ENCODE results near the gene ADAT1.

The ADAT1 gene

DNA sequence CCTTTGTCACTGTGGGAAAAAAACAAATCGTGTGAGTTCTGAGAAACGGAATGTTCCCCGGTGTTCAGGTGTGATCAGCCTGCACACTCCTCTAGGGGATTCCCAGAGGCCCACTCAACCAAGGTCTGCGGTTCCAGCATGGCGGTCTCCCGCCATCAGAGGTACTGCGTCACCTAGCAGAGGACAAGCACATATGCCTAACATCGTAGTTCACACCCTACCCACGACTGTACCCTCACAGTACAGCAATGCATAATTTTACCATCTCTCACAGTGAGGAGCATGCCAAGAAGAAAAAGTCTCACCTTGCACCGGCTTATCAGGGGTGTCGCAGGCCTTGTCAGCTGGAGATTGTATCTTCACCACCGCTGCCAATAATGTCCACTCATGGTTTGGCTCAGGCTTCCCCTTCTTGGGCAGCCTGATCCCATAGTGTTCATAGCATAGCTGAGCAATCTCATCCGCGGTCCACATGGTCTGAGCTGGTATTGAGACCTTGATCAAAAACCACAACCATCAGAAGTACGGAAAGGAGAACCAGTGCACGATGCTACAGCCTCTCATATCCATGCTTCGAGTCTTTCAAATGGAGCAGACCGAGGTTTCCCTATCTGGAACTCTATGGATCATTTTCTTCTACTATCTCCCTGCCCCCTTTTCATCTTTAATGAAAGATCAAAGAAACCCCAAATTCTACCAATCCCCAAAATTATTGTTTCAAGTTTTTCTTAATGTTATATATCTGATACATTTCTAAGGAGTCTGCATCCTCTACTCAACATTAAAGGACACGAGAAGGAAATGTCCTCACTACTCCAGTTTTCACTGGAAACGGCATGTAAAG lies 2.5 kb downstream of the ADAT1 start:
- no peak for TF ChIP-seq SIN3A (IDR thresholded peaks at IDR 0.05; ENCODE audit: borderline replicate concordance, insufficient read depth, low read length)
- TF ChIP-seq TAF1 (IDR thresholded peaks at IDR 0.05; ENCODE audit: borderline replicate concordance, insufficient read depth, low read length): no peak
- TF ChIP-seq POLR2AphosphoS5 (IDR thresholded peaks at IDR 0.05; ENCODE audit: low read depth, low read length): no peak
- TF ChIP-seq FOXP2 (optimal IDR thresholded peaks at IDR 0.05; ENCODE audit: borderline replicate concordance, extremely low read depth, extremely low read length, insufficient read depth): no peak
- TF ChIP-seq, protein P1, sequence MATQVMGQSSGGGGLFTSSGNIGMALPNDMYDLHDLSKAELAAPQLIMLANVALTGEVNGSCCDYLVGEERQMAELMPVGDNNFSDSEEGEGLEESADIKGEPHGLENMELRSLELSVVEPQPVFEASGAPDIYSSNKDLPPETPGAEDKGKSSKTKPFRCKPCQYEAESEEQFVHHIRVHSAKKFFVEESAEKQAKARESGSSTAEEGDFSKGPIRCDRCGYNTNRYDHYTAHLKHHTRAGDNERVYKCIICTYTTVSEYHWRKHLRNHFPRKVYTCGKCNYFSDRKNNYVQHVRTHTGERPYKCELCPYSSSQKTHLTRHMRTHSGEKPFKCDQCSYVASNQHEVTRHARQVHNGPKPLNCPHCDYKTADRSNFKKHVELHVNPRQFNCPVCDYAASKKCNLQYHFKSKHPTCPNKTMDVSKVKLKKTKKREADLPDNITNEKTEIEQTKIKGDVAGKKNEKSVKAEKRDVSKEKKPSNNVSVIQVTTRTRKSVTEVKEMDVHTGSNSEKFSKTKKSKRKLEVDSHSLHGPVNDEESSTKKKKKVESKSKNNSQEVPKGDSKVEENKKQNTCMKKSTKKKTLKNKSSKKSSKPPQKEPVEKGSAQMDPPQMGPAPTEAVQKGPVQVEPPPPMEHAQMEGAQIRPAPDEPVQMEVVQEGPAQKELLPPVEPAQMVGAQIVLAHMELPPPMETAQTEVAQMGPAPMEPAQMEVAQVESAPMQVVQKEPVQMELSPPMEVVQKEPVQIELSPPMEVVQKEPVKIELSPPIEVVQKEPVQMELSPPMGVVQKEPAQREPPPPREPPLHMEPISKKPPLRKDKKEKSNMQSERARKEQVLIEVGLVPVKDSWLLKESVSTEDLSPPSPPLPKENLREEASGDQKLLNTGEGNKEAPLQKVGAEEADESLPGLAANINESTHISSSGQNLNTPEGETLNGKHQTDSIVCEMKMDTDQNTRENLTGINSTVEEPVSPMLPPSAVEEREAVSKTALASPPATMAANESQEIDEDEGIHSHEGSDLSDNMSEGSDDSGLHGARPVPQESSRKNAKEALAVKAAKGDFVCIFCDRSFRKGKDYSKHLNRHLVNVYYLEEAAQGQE (IDR thresholded peaks at IDR 0.05; ENCODE audit: insufficient read depth in 1 of 2, low read depth in 2 of 2, low read length in 2 of 2): no peak

DNA sequence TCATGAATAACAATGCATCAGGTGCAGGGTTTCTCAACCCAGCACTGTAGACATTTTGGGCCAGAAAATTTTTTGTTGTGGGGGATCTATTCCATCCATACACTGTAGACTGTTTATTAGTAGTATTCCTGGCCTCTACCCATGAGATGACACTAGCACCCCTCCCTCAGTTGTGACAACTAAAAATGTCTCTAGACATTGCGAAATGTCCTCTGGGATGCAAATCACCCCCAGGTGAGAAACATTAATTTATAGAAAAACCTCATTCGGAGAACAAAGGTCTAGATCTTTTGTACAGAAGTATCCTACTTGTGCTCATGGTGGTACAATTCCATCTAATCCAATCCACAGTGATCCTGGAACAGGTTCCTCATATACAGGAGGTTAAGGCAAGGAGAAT lies 4.3 kb downstream of the ADAT1 start:
- TF ChIP-seq POLR2AphosphoS5 (IDR thresholded peaks at IDR 0.05; ENCODE audit: low read depth, low read length) (no peak), TAF1 (IDR thresholded peaks at IDR 0.05; ENCODE audit: borderline replicate concordance, insufficient read depth, low read length) (no peak), SIN3A (IDR thresholded peaks at IDR 0.05; ENCODE audit: borderline replicate concordance, insufficient read depth, low read length) (no peak), FOXP2 (optimal IDR thresholded peaks at IDR 0.05; ENCODE audit: borderline replicate concordance, extremely low read depth, extremely low read length, insufficient read depth) (no peak)
- TF ChIP-seq, protein P1 (IDR thresholded peaks at IDR 0.05; ENCODE audit: insufficient read depth in 1 of 2, low read depth in 2 of 2, low read length in 2 of 2): no peak

DNA sequence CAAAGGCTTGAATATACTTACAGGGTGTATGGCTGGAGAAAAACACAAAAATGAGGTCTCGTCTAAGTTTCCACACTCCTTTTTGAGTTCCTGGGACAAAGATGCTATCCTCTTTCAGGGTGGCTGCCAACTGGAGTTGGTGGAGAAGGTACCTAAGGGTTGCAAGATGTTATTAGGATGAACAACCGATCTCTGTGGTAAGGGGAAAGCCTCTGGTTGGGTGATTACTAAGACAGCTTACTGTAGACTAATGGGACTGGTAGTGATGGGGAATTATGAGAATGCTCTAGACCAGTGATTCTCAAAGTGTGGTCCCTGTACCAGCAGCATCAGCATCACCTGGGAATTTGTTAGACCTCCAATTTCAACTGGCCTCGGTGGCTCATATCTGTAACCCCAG lies 6.0 kb downstream of the ADAT1 start:
- TF ChIP-seq FOXP2 (optimal IDR thresholded peaks at IDR 0.05; ENCODE audit: borderline replicate concordance, extremely low read depth, extremely low read length, insufficient read depth) (no peak), POLR2AphosphoS5 (IDR thresholded peaks at IDR 0.05; ENCODE audit: low read depth, low read length) (no peak), SIN3A (IDR thresholded peaks at IDR 0.05; ENCODE audit: borderline replicate concordance, insufficient read depth, low read length) (no peak), TAF1 (IDR thresholded peaks at IDR 0.05; ENCODE audit: borderline replicate concordance, insufficient read depth, low read length) (no peak)
- TF ChIP-seq, protein P1 (IDR thresholded peaks at IDR 0.05; ENCODE audit: insufficient read depth in 1 of 2, low read depth in 2 of 2, low read length in 2 of 2): no peak

DNA sequence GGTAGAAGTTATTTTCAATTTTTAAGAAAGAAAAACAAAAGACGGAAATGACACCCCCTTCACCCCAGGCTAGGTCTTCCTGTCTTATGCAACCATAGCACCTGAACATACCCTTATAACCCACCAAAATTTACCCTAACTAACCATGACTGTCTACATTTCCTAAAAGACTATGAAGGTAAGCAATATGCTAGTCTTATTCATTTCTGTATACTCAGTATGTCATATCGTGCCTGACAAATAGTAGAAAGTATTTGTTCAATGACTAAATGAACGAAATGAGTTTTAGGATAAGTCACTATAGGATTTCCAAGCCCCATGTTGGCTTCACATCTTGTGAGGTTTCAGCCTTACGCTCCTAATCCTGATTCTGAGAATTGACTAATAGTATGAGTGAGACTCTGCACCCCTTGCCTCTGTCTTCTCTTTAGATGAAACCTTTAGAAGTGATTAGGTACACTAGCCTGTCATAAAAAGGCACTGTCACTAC lies 6.5 kb downstream of the ADAT1 start:
- TF ChIP-seq, protein P1 (IDR thresholded peaks at IDR 0.05; ENCODE audit: insufficient read depth in 1 of 2, low read depth in 2 of 2, low read length in 2 of 2): no peak
- no peak for TF ChIP-seq SIN3A (IDR thresholded peaks at IDR 0.05; ENCODE audit: borderline replicate concordance, insufficient read depth, low read length)
- TF ChIP-seq FOXP2 (optimal IDR thresholded peaks at IDR 0.05; ENCODE audit: borderline replicate concordance, extremely low read depth, extremely low read length, insufficient read depth): no peak
- TF ChIP-seq TAF1 (IDR thresholded peaks at IDR 0.05; ENCODE audit: borderline replicate concordance, insufficient read depth, low read length): no peak
- TF ChIP-seq POLR2AphosphoS5 (IDR thresholded peaks at IDR 0.05; ENCODE audit: low read depth, low read length): no peak
